Measurements from ENCODE around the gene BUB1B. TPM values are rescaled to one million over a fixed set of nuclear protein-coding genes. Genes with fewer than 3 reads are reported as not detected.
A peak's percentile ranks its signal among the peaks of the same experiment; 100 is the strongest.

BUB1B gene
- total RNA-seq, 1 experiment from 2014 or later: 83.2 TPM

DNA sequence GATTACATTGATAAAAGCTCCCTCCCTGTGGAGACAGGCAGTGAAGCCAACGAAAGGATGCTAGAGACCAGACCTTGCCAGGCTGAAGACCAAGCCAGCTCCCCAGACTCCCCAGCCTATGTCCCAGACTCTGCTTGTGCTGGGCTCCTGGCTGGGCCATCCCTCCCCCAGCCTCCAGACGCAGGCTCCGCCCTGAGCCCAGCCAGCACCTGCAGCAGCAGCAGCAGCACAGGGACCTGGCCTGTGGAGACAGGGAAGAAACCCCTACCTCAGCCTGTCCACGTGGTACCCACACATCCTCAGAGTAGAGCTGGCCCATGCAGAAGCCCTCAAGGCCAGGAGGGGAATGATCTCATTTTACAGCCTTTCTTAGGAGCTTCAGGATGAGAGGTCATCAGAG is 108.7 kb downstream of the BUB1B start:
- H3K27ac Mint-ChIP-seq: peak overlapping the region in 1 of 3 experiments; percentile 27; a peak in 1 of 7 replicates
- no peak overlapping the region for H2BK120ac ChIP-seq (ENCODE audit: low read depth, low read length, poor library complexity, severe bottlenecking)
- no peak overlapping the region for H2AK5ac ChIP-seq (ENCODE audit: insufficient read length, low read length)
- H3K9me3 Mint-ChIP-seq: no peaks in the 10 kb centered on the region; a peak in 1 of 5 replicates
- no peak overlapping the region for H4K5ac ChIP-seq (ENCODE audit: insufficient read length, low read depth, low read length)
- no peak overlapping the region for H3T11ph ChIP-seq (ENCODE audit: low read length)
- no peak overlapping the region for H3K23ac ChIP-seq (ENCODE audit: insufficient read length, low read depth, low read length)
- no peak overlapping the region for H2BK12ac ChIP-seq (ENCODE audit: insufficient read length, low read depth, low read length)
- H3K4me1 Mint-ChIP-seq: peaks cover 15 to 41% of the 10 kb centered on the region in 2 experiments
- no peaks in the 10 kb centered on the region for H3K79me1 ChIP-seq (ENCODE audit: insufficient read depth, low read depth, low read length, poor library complexity, severe bottlenecking)
- no peak overlapping the region for H2AFZ ChIP-seq (ENCODE audit: low read length)
- H2BK15ac ChIP-seq (ENCODE audit: low read depth, low read length): no peak overlapping the region
- H4K20me1 ChIP-seq (ENCODE audit: control insufficient read depth, insufficient read depth, insufficient read length): no peaks in the 10 kb centered on the region
- no peaks in the 10 kb centered on the region for H3K9me3 ChIP-seq (ENCODE audit: control insufficient read depth, low read depth, low read length)
- no peak overlapping the region for H4K91ac ChIP-seq (ENCODE audit: insufficient read length, low read depth, low read length)
- H3K4me1 ChIP-seq (ENCODE audit: insufficient read depth, low read length): no peaks in the 10 kb centered on the region
- no peak overlapping the region for H3K18ac ChIP-seq (ENCODE audit: insufficient read length, low read depth, low read length)
- no peaks in the 10 kb centered on the region for H3K27me3 ChIP-seq (ENCODE audit: insufficient read depth, low read length)
- no peak overlapping the region for H3K27ac ChIP-seq (ENCODE audit: insufficient read length, low read depth, low read length)
- no peaks in the 10 kb centered on the region; the same call in 1 of the 2 replicates for H3K27me3 Mint-ChIP-seq (ENCODE audit: low read depth)
- H3K79me2 ChIP-seq (ENCODE audit: insufficient read depth, low read length): no peaks in the 10 kb centered on the region
- no peak overlapping the region for H3K56ac ChIP-seq (ENCODE audit: insufficient read length, low read depth, low read length)
- WGBS (ENCODE audit: extremely low coverage, insufficient read length, low lambda C conversion rate): no CpG with 5 or more reads among the region's 4 CpGs
- no peak overlapping the region for H3K4ac ChIP-seq (ENCODE audit: low read depth, low read length)
- no peak overlapping the region for H3K9ac ChIP-seq (ENCODE audit: extremely low read depth, insufficient read length, low read length)
- H2BK5ac ChIP-seq (ENCODE audit: insufficient read length, low read length): no peak overlapping the region
- DNase-seq: no peak
- H3K4me2 ChIP-seq (ENCODE audit: insufficient read depth, insufficient read length, low read length): no peak overlapping the region
- H3K14ac ChIP-seq (ENCODE audit: insufficient read depth, low read length): no peak overlapping the region; the same call in 1 of the 2 replicates
- no peak overlapping the region for H4K8ac ChIP-seq (replicated peaks; ENCODE audit: insufficient read length, low read depth, low read length)
- peaks cover 0 to 11% (median 0%) of the 10 kb centered on the region in 3 experiments; a peak in 3 of 7 replicates for H3K36me3 Mint-ChIP-seq (ENCODE audit: insufficient read depth in 1 of 3, low read depth in 3 of 3)
- no peaks in the 10 kb centered on the region for H3K23me2 ChIP-seq (ENCODE audit: insufficient read length, low read depth, low read length, poor library complexity, severe bottlenecking)
- no peak overlapping the region for H3K4me3 Mint-ChIP-seq
- no peak overlapping the region for H2BK20ac ChIP-seq (ENCODE audit: low read depth, low read length, poor library complexity, severe bottlenecking)
- TF ChIP-seq, protein P1, sequence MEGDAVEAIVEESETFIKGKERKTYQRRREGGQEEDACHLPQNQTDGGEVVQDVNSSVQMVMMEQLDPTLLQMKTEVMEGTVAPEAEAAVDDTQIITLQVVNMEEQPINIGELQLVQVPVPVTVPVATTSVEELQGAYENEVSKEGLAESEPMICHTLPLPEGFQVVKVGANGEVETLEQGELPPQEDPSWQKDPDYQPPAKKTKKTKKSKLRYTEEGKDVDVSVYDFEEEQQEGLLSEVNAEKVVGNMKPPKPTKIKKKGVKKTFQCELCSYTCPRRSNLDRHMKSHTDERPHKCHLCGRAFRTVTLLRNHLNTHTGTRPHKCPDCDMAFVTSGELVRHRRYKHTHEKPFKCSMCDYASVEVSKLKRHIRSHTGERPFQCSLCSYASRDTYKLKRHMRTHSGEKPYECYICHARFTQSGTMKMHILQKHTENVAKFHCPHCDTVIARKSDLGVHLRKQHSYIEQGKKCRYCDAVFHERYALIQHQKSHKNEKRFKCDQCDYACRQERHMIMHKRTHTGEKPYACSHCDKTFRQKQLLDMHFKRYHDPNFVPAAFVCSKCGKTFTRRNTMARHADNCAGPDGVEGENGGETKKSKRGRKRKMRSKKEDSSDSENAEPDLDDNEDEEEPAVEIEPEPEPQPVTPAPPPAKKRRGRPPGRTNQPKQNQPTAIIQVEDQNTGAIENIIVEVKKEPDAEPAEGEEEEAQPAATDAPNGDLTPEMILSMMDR (conservative IDR thresholded peaks at IDR 0.05): no peak

Data from H9 (cell line).